HG02763 (cell line): ENCODE data around the gene PPP6R3.
"Not testable (repeated sequence)": the region's sequence is repeated elsewhere in the genome, so short reads cannot be mapped to it uniquely, and the experiment has no call there.

Source experiments
- ATAC-seq: cut with Tn5 transposase; IDR thresholded peaks from one replicate; pipeline ENCODE4 v1.9.1; 2021; ENCODE audit warnings: mild to moderate bottlenecking, moderate library complexity; ENCODE audit not compliant: unreplicated experiment

The PPP6R3 gene

GRCh38 chr11:68591719-68592118 lies 131.2 kb downstream of the PPP6R3 start:
- ATAC-seq, result no peak

GRCh38 chr11:68593441-68593840 lies 132.9 kb downstream of the PPP6R3 start:
- ATAC-seq, result no peak

GRCh38 chr11:68594123-68594522 lies 133.6 kb downstream of the PPP6R3 start:
- no peak for ATAC-seq

DNA sequence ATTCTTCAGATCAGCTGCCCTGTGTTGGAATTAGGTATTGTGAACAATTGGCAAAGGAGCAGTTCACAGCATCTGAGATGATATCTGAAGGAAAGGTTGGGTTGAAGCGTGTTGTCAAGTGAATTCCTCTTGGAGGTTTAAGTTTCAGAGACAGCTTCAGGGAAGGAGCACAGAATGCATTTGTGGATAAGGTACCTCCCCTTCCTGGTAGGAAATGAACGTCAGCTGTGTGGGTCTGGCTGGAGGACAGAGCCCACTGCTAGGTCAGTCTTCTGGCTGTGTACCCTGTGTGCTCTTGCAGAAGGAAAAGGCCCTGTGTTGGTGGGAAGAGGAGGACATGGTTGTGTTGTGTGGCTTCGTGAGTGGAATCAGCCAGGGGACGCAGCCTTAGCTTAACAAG lies 135.7 kb downstream of the PPP6R3 start:
- no peak for ATAC-seq

- no peak for ATAC-seq
Measured at GRCh38 chr11:68598816-68599653, 138.5 kb downstream of the PPP6R3 start.

GRCh38 chr11:68601147-68601546 lies 140.6 kb downstream of the PPP6R3 start:
- no peak for ATAC-seq

GRCh38 chr11:68609761-68610160 lies 149.2 kb downstream of the PPP6R3 start:
- ATAC-seq, result no peak

DNA sequence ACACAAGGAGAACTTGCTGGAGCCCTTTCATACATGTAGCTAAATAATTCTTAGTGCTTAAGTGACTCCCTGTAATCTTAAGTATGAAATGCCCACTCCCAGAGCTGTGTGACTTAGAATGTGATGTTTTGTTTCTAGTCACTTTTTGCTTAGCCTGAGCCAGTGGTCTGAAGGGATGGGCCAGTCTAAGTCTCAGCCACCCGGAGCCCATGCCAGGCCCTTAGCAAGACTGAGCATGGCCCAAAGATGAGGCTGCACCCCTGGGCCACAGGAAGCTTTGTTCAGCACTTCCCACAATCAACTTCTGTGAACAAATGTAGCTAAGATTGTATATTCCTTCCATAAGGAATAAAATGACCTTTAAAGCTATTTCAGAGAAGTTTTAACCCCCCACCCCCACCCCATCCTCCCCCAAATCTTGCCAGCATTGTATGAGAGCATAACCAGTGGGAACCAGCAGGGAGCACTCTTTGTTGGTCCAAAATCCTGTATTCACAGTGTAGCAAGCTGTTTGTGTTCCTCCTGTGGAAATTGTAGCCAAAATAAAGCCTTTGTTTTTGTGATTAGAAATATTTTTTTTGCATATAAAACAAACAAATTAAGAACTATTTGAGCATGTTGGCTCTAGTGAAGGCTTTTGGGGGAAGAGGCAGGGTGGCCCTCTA lies 150.0 kb downstream of the PPP6R3 start:
- ATAC-seq, result no peak

- ATAC-seq, result no peak
Measured at GRCh38 chr11:68615657-68616056, 155.1 kb downstream of the PPP6R3 start.

DNA sequence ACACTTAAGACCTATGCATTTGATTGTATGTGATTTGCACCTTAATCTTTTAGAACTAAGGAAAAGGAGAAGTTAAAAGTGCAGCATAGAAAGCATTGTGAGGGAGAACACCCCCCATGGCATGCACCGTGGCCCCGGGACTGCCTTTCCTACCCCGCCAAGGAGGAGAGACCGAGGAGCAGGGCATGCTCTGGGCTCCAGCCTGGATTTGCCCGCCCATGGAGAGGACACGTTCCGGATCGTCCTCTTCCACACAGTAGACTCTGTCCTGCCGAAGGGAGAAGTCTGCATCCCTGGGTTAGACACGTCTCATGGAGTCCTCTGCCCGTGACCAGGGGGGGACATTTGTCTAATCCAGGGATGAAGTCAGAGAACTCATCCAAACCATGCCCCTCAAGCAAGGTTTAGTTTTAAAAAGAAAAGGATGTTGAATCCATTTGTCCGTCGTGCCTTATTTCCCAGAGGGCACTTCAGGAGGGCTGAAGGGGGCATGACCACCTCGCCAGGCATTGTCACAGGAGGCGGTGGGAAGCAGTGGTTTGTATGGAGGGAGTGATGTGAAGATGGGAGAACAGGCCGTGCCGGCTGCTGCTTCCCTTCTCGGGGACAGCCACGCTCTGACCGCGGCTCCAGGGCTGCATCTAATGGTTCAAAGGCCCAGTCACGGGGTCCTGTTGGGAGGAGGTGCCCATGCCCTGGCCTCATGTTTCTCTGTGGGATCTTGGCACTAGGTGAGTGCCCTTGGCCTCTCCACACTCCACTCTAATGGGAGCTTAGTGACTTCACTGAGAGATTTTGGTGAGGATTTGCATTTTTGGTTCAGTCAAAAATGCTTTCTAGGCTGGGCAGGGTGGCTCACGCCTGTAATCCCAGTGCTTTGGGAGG lies 157.6 kb downstream of the PPP6R3 start:
- no peak for ATAC-seq

DNA sequence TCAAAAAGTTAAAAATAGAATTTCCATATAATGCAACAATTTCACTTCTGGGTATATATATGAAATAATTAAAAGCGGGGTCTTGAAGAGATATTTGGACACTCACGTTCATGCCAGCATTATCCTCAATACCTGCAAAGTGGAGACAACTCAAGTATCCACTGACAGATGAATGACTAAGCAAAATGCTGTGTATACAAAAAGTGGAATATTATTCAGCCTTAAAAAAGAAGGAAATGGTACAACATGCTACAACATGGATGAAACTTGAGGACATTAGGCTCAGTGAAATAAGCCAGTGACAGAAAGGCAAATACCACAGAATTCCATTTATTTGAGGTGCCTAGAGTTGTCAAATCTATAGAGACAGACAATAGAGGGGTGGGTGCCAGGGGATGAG lies 161.3 kb downstream of the PPP6R3 start:
- no peak for ATAC-seq

DNA sequence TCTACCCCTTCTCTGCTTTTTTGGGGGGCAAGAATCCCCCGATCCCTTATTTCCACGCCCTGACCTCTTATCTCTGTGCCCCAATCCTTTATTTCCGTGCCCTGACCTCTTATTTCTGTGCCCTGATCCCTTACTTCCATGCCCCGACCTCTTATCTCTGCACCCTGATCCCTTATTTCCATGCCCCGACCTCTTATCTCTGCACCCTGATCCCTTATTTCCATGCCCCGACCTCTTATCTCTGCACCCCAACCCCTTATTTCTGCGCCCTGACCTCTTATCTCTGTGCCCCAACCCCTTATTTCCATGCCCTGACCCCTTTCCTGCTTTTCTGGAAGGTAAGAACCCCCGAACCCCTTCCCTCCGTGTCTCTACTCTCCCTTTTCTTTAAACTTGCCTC lies 163.2 kb downstream of the PPP6R3 start:
- not testable (repeated sequence) for ATAC-seq

- not testable (repeated sequence) for ATAC-seq
Measured at GRCh38 chr11:68625069-68625468, 164.5 kb downstream of the PPP6R3 start.

GRCh38 chr11:68626236-68626635 lies 165.7 kb downstream of the PPP6R3 start:
- not testable (repeated sequence) for ATAC-seq

DNA sequence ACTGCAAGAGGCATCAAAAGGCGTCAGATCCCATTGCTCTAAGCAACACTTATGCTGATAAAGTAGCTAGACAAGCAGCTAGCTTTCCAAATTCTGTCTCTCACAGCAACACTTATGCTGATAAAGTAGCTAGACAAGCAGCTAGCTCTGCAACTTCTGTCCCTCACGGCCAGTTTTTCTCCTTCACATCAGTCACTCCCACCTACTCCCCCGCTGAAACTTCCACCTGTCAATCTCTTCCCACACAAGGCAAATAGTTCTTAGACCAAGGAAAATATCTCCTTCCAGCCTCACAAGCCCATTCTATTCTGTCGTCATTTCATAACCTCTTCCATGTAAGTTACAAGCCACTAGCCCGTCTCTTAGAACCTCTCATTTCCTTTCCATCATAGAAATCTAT lies 168.3 kb downstream of the PPP6R3 start:
- not testable (repeated sequence) for ATAC-seq

- ATAC-seq, result not testable (repeated sequence)
Measured at GRCh38 chr11:68632375-68632774, 171.8 kb downstream of the PPP6R3 start.

DNA sequence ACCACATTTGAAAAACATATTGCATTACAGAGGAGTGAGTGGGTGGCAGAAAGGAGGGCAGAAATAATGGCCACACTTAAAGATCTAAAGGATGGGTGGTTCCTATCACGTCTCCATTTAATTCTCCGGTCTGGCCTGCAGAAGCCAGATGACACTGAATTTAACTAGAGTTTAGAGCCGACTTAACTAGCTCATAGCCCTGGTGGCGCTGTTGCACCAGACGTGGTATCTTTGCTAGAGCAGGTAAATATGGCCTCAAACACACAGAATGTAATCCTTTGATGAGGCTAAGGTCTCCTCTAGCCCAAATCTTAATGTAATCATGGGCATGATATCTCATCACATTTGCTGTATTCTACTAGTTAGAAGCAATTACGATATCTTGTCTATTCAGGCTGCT lies 172.2 kb downstream of the PPP6R3 start:
- ATAC-seq, result no peak

DNA sequence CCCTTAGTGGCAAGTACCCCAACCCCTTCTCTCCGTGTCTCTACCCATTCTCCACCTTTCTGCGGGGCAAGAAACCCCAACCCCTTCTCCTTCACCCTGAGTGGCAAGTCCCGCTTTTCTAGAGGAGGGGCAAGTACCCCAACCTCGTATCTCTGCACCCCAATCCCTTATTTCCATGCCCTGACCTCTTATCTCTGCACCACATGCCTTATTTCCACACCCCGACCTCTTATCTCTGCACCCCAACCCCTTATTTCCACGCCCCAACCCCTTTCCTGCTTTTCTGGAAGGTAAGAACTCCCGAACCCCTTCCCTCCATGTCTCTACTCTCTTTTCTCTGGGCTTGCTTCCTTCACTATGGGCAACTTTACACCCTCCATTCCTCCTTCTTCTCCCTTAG lies 174.1 kb downstream of the PPP6R3 start:
- ATAC-seq, result not testable (repeated sequence)

DNA sequence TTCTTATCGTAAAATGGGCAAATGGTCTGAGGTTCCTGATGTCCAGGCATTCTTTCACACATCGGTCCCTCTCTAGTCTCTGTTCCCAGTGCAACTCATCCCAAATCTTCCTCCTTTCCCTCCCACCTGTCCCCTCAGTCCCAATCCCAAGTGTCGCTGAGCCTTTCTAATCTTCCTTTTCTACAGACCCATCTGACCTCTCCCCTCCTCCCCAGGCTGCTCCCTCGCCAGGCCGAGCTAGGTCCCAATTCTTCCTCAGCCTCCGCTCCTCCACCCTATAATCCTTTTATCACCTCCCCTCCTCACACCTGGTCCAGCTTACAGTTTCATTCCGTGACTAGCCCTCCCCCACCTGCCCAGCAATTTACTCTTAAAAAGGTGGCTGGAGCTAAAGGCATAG lies 174.6 kb downstream of the PPP6R3 start:
- not testable (repeated sequence) for ATAC-seq

GRCh38 chr11:68635883-68636282 lies 175.3 kb downstream of the PPP6R3 start:
- ATAC-seq, result not testable (repeated sequence)

DNA sequence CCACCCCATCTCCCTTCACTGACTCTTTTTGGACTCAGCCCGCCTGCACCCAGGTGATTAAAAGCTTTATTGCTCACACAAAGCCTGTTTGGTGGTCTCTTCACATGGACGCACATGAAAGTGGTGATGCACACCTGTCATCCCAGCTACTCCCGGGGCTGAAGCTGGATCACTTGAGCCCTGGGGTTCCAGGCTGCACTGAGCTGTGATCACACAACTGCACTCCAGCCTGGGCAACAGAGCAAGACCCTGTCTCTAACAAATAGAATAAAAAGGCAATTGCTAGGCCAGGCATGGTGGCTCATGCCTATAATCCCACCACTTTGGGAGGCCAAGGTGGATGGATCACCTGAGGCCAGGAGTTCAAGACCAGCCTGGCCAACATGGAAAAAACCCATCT lies 178.8 kb downstream of the PPP6R3 start:
- ATAC-seq, result not testable (repeated sequence)
